Amygdala (tissue), 56 donors: ENCODE results near the gene DNAJB12.
"Not testable (repeated sequence)": the region's sequence is repeated elsewhere in the genome, so short reads cannot be mapped to it uniquely, and the experiment has no call there.

Experiments used
- DNase-seq, 56 donors: peaks; one replicate each; lab custom pipeline; 2025; lab: John Stamatoyannopoulos, UW

DNAJB12 gene

GRCh38 chr10:72319416-72320254 is 35.1 kb downstream of the DNAJB12 start:
- peak in 44 of 56 donors; percentile 31 to 94 (median 72) for DNase-seq

- DNase-seq: no peak
These were observed 36.1 kb downstream of the DNAJB12 start for GRCh38 chr10:72318418-72319262.

GRCh38 chr10:72316748-72317435 is 37.8 kb downstream of the DNAJB12 start:
- peak in 10 of 56 donors; percentile 17 to 61 (median 32) for DNase-seq

- DNase-seq: no peak
These were observed 38.4 kb downstream of the DNAJB12 start for GRCh38 chr10:72316386-72316700.

- DNase-seq: no peak
These were observed 38.9 kb downstream of the DNAJB12 start for GRCh38 chr10:72315611-72316385.

GRCh38 chr10:72315054-72315453 is 39.7 kb downstream of the DNAJB12 start:
- DNase-seq: no peak

- no peak for DNase-seq
These were observed 40.5 kb downstream of the DNAJB12 start for GRCh38 chr10:72314263-72314662.

- no peak for DNase-seq
These were observed 41.8 kb downstream of the DNAJB12 start for GRCh38 chr10:72312865-72313391.

- no peak for DNase-seq
These were observed 43.1 kb downstream of the DNAJB12 start for GRCh38 chr10:72311667-72312066.

- peak in 11 of 56 donors; percentile 12 to 52 (median 38) for DNase-seq
These were observed 44.1 kb downstream of the DNAJB12 start for GRCh38 chr10:72310636-72311035.

GRCh38 chr10:72310241-72310633 is 44.5 kb downstream of the DNAJB12 start:
- no peak for DNase-seq

- DNase-seq: peak in 46 of 56 donors; percentile 26 to 86 (median 64)
These were observed 45.2 kb downstream of the DNAJB12 start for GRCh38 chr10:72309290-72310240.

- peak in 3 of 56 donors; percentile 23 to 58 (median 45) for DNase-seq
These were observed 46.3 kb downstream of the DNAJB12 start for GRCh38 chr10:72308320-72308987.

GRCh38 chr10:72307711-72308110 is 47.0 kb downstream of the DNAJB12 start:
- not testable (repeated sequence) for DNase-seq

GRCh38 chr10:72306215-72306760 is 48.4 kb downstream of the DNAJB12 start:
- no peak for DNase-seq

- DNase-seq: no peak
These were observed 51.1 kb downstream of the DNAJB12 start for GRCh38 chr10:72303424-72304128.
